Thymus (tissue), 11 donors: ENCODE data around the gene KDM2B. TPM values are rescaled to one million over a fixed set of nuclear protein-coding genes. Genes with fewer than 3 reads are reported as not detected.
A peak's percentile ranks its signal among the peaks of the same experiment; 100 is the strongest.

ENCODE experiments used
- DNase-seq, 9 donors: peaks; one replicate each; pipeline ENCODE4 v3.0.0-alpha.2; 2013; ENCODE audit warnings: low spot score in 9 of 9, low read depth in 6 of 9, missing footprints in 1 of 9
- H3K27ac ChIP-seq, 2 donors: one replicate each; pipeline ENCODE4 v1.5.1; 2013; ENCODE audit warnings: control low read depth in 1 of 2, low read depth in 1 of 2, low read length in 1 of 2, mild to moderate bottlenecking in 1 of 2, moderate library complexity in 1 of 2
- H3K27me3 ChIP-seq, 2 donors: one replicate each; pipeline ENCODE4 v1.5.1; 2013; ENCODE audit warnings: low read length in 1 of 2; ENCODE audit not compliant: control insufficient read depth in 2 of 2, insufficient read depth in 1 of 2
- H3K36me3 ChIP-seq, 2 donors: one replicate each; pipeline ENCODE4 v1.5.1; 2013; ENCODE audit warnings: low read length in 1 of 2, mild to moderate bottlenecking in 1 of 2, moderate library complexity in 1 of 2; ENCODE audit not compliant: control insufficient read depth in 2 of 2, insufficient read depth in 2 of 2
- H3K4me1 ChIP-seq, 2 donors: one replicate each; pipeline ENCODE4 v1.5.1; 2013; ENCODE audit warnings: low read length in 2 of 2; ENCODE audit not compliant: control insufficient read depth in 2 of 2, insufficient read depth in 2 of 2
- H3K4me3 ChIP-seq, 2 donors: one replicate each; pipeline ENCODE4 v1.5.1; 2013; ENCODE audit warnings: low read length in 2 of 2, control low read depth in 1 of 2, mild to moderate bottlenecking in 1 of 2
- H3K9me3 ChIP-seq, 2 donors: one replicate each; pipeline ENCODE4 v1.5.1; 2013; ENCODE audit warnings: low read length in 1 of 2, mild to moderate bottlenecking in 1 of 2; ENCODE audit not compliant: control insufficient read depth in 2 of 2, insufficient read depth in 1 of 2
- WGBS: extraction: QIAGEN DNeasy Blood & Tissue Kit; methylation state at CpG from one replicate; pipeline ENCODE4 v1.1.7; 2013; 5-methylcytosine and 5-hydroxymethylcytosine counted together
- polyA plus RNA-seq: library from polyadenylated mRNA; stranded (reverse); fragments of 200-250 nt; gene quantifications from one replicate; pipeline ENCODE4 v1.2.3, GENCODE V29; 2013
- total RNA-seq: library from RNA; stranded (reverse); fragments of 120-200 nt; gene quantifications from one replicate; pipeline ENCODE4 v1.2.4, GENCODE V29; 2013
- donor health status: healthy.

Gene KDM2B
- total and polyA plus RNA-seq, 2 donors, result 25.9 to 26.4 TPM

- WGBS, result under 1% methylated on average over 53 of the region's 53 CpGs
- peaks cover 17 to 21% of the 10 kb centered on the region in 2 donors for H3K36me3 ChIP-seq
- H3K27me3 ChIP-seq, result no peaks in the 10 kb centered on the region
- peak overlapping the region; percentile 89 to 95 for H3K27ac ChIP-seq
- H3K4me1 ChIP-seq, result peaks cover 23 to 50% of the 10 kb centered on the region in 2 donors
- H3K9me3 ChIP-seq, result no peaks in the 10 kb centered on the region
- peak in 5 of 9 donors; percentile 45 to 75 (median 54) for DNase-seq
- peak overlapping the region; percentile 58 to 82 for H3K4me3 ChIP-seq
These were observed 1.5 kb downstream of the KDM2B start for GRCh38 chr12:121579190-121579791.

GRCh38 chr12:121578230-121579189 lies 2.3 kb downstream of the KDM2B start:
- Histone ChIP-seq H3K4me3 (peak overlapping the region; percentile 58 to 82), H3K4me1 (peaks cover 23 to 50% of the 10 kb centered on the region in 2 donors), H3K36me3 (peaks cover 24 to 28% of the 10 kb centered on the region in 2 donors), H3K27ac (peak overlapping the region; percentile 54 to 95), H3K27me3 (no peaks in the 10 kb centered on the region), H3K9me3 (no peaks in the 10 kb centered on the region)
- peak in 5 of 9 donors; percentile 34 to 73 (median 41) for DNase-seq
- WGBS, result 33% methylated on average over 77 of the region's 77 CpGs

DNA sequence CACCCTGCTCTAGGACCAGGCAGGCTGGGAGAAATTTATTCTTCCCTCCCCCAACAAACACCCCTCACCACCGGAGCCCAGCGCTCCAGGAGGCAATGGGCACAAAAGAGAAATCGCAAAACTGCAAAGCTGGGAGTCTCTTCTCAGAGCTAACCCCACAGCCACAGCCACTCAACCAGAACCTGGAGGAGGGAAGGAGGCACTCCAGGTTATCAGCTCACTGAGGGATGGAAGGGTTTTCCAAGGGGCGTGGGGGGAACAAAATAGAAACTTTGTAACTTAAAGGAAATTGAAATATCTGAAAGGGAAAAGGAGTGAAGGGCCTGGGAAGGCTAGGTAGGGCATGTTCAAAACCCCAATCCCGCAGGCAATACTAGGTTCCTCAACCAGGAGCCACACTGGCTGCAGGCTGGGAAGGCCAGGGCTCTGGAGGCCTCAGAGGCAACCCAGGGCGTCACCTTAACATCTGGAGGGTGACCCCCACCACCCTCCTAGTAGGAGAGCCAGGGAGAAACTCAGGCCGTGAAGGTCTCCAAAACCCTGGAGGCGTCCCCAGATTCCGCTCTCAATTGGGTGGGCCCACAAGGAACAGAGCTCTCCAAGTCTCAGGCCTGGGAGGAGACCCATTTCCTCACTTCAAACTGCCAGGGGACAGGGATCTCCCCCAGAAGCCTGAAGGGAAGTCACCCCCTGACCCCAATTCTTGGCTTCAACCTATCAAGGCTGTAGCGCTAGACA lies 3.2 kb downstream of the KDM2B start:
- Histone ChIP-seq H3K4me3 (no peak overlapping the region), H3K9me3 (no peaks in the 10 kb centered on the region), H3K36me3 (peaks cover 24 to 28% of the 10 kb centered on the region in 2 donors), H3K27ac (peak overlapping the region in 1 of 2 donors; percentile 31), H3K4me1 (peaks cover 23 to 44% of the 10 kb centered on the region in 2 donors), H3K27me3 (no peaks in the 10 kb centered on the region)
- DNase-seq, result no peak
- WGBS, result 97% methylated on average over 10 of the region's 10 CpGs

DNA sequence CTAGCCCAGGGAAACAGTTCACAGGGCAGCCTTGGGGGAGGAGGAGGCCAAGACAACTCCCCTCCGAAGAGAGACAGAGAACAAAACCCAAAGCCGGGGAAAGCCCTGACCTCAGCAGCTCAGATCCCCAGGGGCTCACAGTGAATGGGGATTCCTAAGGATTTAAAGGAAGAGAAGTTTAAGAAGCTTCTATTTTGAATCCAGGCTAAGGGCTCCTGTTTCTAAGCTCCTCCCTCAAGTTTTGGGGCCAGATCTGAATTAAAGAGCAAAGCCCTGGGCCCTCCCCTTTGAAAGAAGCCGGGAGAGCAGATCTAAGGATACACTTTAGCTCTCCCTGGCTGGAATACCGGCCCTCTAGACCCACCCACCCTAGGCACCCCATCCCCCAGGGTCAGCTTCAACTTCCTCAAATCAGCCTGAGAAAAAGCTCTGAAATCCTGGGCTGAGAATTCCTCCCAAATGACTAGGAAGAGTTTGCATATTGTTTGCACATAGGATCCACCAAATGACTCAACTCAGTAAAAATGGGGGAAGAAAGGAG lies 3.9 kb downstream of the KDM2B start:
- peaks cover 18 to 37% of the 10 kb centered on the region in 2 donors for H3K4me1 ChIP-seq

DNA sequence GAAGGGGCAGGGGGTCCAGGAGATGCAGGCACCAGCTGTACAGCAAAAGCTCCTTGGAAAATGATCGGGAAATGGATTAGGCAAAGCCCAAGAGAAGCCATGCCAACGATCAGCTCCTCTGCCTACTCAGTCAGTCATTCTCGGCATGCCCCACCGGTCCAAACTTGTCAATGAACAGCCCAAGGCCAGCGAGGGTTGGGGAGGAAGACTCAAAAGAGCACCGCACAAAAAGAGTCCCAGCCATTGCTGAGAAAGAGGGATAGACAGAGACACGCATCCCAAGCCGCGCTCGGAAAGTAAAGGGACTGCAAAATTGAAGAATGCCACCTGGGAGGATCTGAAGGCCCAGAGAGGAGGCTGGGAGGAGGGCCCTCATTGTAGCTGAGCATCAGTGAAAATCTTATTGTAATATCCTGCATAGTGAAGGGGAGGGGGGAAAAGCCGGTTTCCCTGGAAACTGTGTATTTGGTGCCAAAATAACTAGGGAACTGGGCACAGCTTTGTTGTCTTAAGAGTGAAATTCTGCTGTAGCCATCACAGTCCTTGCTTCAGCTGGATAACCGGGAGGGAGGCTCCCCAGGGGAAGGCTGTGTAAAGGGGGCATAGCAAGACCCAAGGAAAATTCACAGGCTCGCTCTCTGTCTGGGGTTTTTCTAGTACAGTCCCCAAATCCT lies 4.7 kb downstream of the KDM2B start:
- peaks cover 11 to 29% of the 10 kb centered on the region in 2 donors for H3K4me1 ChIP-seq
- no peak overlapping the region for H3K27ac ChIP-seq
- WGBS, result 92% methylated on average over 13 of the region's 13 CpGs
- no peaks in the 10 kb centered on the region for H3K9me3 ChIP-seq
- H3K27me3 ChIP-seq, result no peaks in the 10 kb centered on the region
- peaks cover 28 to 38% of the 10 kb centered on the region in 2 donors for H3K36me3 ChIP-seq
- no peak overlapping the region for H3K4me3 ChIP-seq
- no peak for DNase-seq

More for the DNA sequence above, 3.9 kb downstream of the KDM2B start:
- 73% methylated on average over 4 of the region's 4 CpGs for WGBS
- Histone ChIP-seq H3K27ac (no peak overlapping the region), H3K4me3 (no peak overlapping the region), H3K9me3 (no peaks in the 10 kb centered on the region), H3K27me3 (no peaks in the 10 kb centered on the region), H3K36me3 (peaks cover 28 to 35% of the 10 kb centered on the region in 2 donors)
- no peak for DNase-seq

GRCh38 chr12:121575051-121575450 lies 5.8 kb downstream of the KDM2B start:
- no peak overlapping the region for H3K4me3 ChIP-seq
- H3K27ac ChIP-seq, result no peak overlapping the region
- H3K4me1 ChIP-seq, result peaks cover 9 to 22% of the 10 kb centered on the region in 2 donors
- H3K9me3 ChIP-seq, result no peaks in the 10 kb centered on the region
- no peak for DNase-seq
- peaks cover 33 to 46% of the 10 kb centered on the region in 2 donors for H3K36me3 ChIP-seq
- no peaks in the 10 kb centered on the region for H3K27me3 ChIP-seq
- 98% methylated on average over 1 of the region's 1 CpG for WGBS

- H3K4me3 ChIP-seq, result no peak overlapping the region
- no peaks in the 10 kb centered on the region for H3K9me3 ChIP-seq
- peaks cover 9 to 25% of the 10 kb centered on the region in 2 donors for H3K4me1 ChIP-seq
- peaks cover 33 to 51% of the 10 kb centered on the region in 2 donors for H3K36me3 ChIP-seq
- no peak overlapping the region for H3K27ac ChIP-seq
- H3K27me3 ChIP-seq, result no peaks in the 10 kb centered on the region
- 92% methylated on average over 11 of the region's 11 CpGs for WGBS
- DNase-seq, result no peak
These were observed 6.8 kb downstream of the KDM2B start for GRCh38 chr12:121574025-121574424.

- Histone ChIP-seq H3K4me3 (no peak overlapping the region), H3K4me1 (peaks cover 0 to 20% of the 10 kb centered on the region in 2 donors), H3K27me3 (no peaks in the 10 kb centered on the region), H3K9me3 (peaks cover 0 to 7% of the 10 kb centered on the region in 2 donors), H3K36me3 (peaks cover 38 to 55% of the 10 kb centered on the region in 2 donors), H3K27ac (no peak overlapping the region)
- 96% methylated on average over 9 of the region's 9 CpGs for WGBS
- DNase-seq, result no peak
These were observed 8.9 kb downstream of the KDM2B start for GRCh38 chr12:121571920-121572319.
